Measurements from ENCODE around the gene TUT4. TPM values are rescaled to one million over a fixed set of nuclear protein-coding genes. Genes with fewer than 3 reads are reported as not detected.

Gene TUT4
- total RNA-seq, 4 donors from 2014 or later = 90.5 to 169 (median 120) TPM

DNA sequence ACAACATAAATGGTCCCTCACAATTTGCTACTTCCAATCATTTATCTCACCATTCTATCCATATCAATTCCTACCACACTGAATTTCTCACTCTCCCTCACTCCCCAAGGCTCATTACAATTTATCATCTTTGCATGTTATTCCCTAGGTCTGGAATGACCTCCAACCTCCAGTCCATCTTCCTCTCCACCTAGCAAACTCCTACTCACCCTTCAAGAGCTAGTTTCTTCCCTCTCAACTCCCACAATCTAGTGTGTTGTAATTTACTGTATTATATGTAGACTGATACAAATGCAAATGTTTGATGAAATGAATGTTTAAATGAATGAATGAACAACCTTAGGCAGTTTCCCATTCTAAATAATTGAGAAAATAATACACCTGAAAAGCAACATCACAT is 3.6 kb downstream of the TUT4 start:
- no peak overlapping the region for H3K4me3 ChIP-seq (replicated peaks in 1 of 3)
- intact Hi-C loops (cut with DNase I) = no loop called here
- DNase-seq = no peak
- TF ChIP-seq POLR2A (IDR thresholded peaks at IDR 0.05) = no peak
- TF ChIP-seq, protein P1, sequence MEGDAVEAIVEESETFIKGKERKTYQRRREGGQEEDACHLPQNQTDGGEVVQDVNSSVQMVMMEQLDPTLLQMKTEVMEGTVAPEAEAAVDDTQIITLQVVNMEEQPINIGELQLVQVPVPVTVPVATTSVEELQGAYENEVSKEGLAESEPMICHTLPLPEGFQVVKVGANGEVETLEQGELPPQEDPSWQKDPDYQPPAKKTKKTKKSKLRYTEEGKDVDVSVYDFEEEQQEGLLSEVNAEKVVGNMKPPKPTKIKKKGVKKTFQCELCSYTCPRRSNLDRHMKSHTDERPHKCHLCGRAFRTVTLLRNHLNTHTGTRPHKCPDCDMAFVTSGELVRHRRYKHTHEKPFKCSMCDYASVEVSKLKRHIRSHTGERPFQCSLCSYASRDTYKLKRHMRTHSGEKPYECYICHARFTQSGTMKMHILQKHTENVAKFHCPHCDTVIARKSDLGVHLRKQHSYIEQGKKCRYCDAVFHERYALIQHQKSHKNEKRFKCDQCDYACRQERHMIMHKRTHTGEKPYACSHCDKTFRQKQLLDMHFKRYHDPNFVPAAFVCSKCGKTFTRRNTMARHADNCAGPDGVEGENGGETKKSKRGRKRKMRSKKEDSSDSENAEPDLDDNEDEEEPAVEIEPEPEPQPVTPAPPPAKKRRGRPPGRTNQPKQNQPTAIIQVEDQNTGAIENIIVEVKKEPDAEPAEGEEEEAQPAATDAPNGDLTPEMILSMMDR (IDR thresholded peaks at IDR 0.05) = no peak
- H3K27me3 ChIP-seq = no peaks in the 10 kb centered on the region
- H3K4me1 ChIP-seq = peaks cover 5 to 18% of the 10 kb centered on the region in 2 donors
- H3K27ac ChIP-seq = no peak overlapping the region
- no peaks in the 10 kb centered on the region for H3K36me3 ChIP-seq
- H3K9me3 ChIP-seq = no peaks in the 10 kb centered on the region

DNA sequence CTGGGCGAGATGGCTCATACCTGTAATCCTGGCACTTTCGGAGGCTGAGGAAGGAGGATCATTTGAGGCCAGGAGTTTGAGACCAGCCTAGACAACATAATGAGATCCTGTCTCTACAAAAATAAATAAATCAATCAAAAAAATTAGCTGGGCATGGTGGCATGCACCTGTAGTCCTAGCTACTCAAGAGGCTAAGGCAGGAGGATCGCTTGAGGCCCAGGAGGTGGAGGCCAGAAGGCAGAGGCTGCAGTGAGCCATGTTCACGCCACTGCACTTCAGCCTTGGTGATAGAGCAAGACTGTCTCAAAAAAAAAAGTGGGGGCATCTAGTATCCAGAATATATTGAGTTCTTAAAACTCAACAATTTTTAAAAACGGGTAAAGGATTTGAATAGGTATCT is 6.0 kb downstream of the TUT4 start:
- intact Hi-C loops (cut with DNase I) = no loop called here
- Histone ChIP-seq H3K27ac (no peak overlapping the region), H3K9me3 (no peaks in the 10 kb centered on the region), H3K36me3 (no peaks in the 10 kb centered on the region), H3K4me3 (replicated peaks in 1 of 3) (no peak overlapping the region), H3K4me1 (peaks cover 0 to 13% of the 10 kb centered on the region in 2 donors), H3K27me3 (no peaks in the 10 kb centered on the region)
- no peak for DNase-seq
- 97 to 98% methylated on average over 5 of the region's 5 CpGs for WGBS, 2 donors
- TF ChIP-seq POLR2A (IDR thresholded peaks at IDR 0.05) = no peak
- TF ChIP-seq, protein P1 (IDR thresholded peaks at IDR 0.05) = no peak

DNA sequence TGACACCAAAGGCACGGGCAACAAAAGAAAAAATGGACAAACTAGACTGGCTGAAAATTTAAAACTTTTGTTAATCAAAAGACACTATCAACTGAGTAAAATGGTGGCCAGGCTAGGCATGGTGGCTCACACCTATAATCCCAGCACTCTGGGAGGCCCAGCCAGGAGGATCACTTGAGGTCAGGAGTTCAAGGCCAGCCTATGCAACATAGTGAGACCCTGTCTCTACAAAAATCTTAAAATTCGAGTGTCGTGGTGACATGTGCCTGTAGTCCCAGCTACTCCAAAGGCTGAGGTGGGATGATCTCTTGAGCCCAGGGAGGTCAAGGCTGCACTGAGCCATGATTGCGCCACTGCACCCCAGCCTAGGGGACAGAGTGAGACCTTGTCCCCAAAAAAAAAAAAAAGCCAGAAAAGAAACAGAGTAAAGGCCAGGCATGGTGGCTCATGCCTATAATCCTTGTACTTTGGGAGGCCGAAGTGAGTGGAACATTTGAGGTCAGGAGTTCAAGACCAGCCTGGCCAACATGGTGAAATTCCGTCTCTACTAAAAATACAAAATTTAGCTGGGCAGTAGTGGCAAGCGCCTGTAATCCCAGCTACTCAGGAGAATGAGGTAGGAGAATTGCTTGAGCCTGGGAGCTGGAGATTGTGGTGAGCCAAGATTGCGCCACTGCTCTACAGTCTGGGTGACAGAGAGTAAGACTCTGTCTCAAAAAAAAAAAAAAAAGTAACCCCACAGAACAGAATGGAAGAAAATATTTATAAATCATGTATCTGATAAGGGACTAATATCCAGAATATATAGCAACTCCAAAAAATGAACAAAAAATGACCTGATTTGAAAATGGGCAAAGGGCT is 8.0 kb downstream of the TUT4 start:
- 95 to 96% methylated on average over 8 of the region's 8 CpGs for WGBS, 2 donors
- Histone ChIP-seq H3K4me3 (replicated peaks in 1 of 3) (no peak overlapping the region), H3K27me3 (no peaks in the 10 kb centered on the region), H3K36me3 (no peaks in the 10 kb centered on the region), H3K27ac (no peak overlapping the region), H3K4me1 (no peaks in the 10 kb centered on the region), H3K9me3 (no peaks in the 10 kb centered on the region)
- TF ChIP-seq POLR2A (IDR thresholded peaks at IDR 0.05) = no peak
- TF ChIP-seq, protein P1 (IDR thresholded peaks at IDR 0.05) = no peak
- intact Hi-C loops (cut with DNase I) = no loop called here
- no peak for DNase-seq

DNA sequence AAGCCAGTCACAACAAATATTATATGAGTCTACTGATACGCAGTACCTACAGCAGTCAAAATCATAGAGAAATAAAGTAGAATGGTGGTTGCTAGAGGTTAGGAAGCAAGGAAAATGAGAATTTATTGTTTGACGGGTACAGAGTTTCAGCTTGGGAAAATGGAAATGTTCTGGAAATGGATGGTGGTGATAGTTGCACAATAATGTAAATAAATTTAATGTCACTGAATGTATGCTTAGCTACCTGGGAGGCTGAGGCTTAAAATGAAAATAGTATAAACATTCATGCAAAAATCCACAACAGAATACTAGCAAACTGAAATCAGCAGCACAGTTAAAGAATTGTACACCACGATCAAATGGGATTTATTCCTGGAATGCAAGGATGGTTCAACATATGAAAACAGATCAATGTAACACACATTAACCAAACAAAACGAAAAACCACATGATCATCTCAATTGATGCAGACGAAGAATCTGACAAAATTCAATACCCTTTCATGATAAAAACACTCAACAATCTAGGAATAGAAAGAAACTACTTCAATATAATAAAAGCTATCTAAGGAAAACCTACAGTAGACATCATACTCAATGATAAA is 10.7 kb downstream of the TUT4 start:
- no peaks in the 10 kb centered on the region for H3K27me3 ChIP-seq
- H3K27ac ChIP-seq = no peak overlapping the region
- no peak for TF ChIP-seq POLR2A (IDR thresholded peaks at IDR 0.05)
- H3K9me3 ChIP-seq = no peaks in the 10 kb centered on the region
- H3K36me3 ChIP-seq = no peaks in the 10 kb centered on the region
- intact Hi-C loops (cut with DNase I) = no loop called here
- 95 to 97% methylated on average over 5 of the region's 5 CpGs for WGBS, 2 donors
- no peak overlapping the region for H3K4me3 ChIP-seq (replicated peaks in 1 of 3)
- DNase-seq = no peak
- no peaks in the 10 kb centered on the region for H3K4me1 ChIP-seq

DNA sequence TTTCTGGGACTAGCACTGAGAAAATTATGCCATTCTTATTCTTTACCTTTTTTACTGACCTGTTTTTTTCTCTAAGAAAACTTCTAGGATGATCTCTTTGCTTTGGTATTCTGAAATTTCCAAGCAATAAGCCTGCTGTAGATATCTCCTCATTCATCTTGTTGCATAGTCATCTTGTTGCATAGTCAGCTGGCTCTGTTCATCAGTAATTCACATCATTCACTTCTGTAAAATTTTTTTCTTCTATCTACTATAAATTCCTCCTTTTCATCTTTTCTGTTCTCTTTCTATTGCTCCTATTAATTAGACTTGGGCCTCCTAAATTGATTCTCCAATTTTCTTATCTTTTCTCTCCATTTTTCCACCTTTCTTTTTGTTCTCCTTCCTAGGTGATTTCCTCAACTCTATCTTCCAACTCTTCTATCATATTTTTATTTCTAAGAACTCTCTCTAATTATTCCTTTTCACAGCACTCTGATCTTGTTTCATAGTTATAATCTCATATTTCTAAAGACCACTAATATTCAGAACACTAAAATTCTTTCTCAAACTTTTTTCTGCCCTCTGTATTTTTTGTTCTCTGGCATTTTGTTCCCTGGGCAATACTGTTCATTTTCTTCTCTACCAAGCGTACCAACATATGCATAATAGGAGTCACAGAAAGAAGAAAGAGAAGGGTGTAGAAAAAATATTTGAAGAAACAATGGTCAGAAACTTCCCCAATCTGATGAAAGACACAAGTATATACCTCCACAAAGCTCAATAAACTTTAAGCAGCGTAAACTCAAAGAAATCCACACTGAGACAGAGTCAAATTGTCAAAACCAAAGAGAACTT is 17.7 kb downstream of the TUT4 start:
- Histone ChIP-seq H3K36me3 (no peaks in the 10 kb centered on the region), H3K27me3 (no peaks in the 10 kb centered on the region), H3K4me3 (replicated peaks in 1 of 3) (no peak overlapping the region), H3K27ac (no peak overlapping the region), H3K9me3 (no peaks in the 10 kb centered on the region), H3K4me1 (no peaks in the 10 kb centered on the region)
- no peak for DNase-seq
- TF ChIP-seq, protein P1 (IDR thresholded peaks at IDR 0.05) = no peak
- no peak for TF ChIP-seq POLR2A (IDR thresholded peaks at IDR 0.05)
- intact Hi-C loops (cut with DNase I) = no loop called here
- 98 to 99% methylated on average over 2 of the region's 2 CpGs for WGBS, 2 donors
